MM.1S (cell line): ENCODE results near the gene GNG12.

Experiments used
- CTCF ChIP-seq: fragments of 300-600 bp; sonication (generic); IDR thresholded peaks from 2 replicates; pipeline ENCODE4 v1.5.1; 2016; ENCODE audit warnings: antibody characterized with exemption, low read length, mixed read lengths
- EZH2 ChIP-seq: fragments of 300-600 bp; sonication (generic); optimal IDR thresholded peaks from 2 replicates; pipeline ENCODE3; 2017; ENCODE audit warnings: low read depth, mild to moderate bottlenecking, antibody characterized with exemption, low read length, mixed read lengths
- EZH2phosphoT487 ChIP-seq: fragments of 300-600 bp; sonication (generic); IDR thresholded peaks from 2 replicates; pipeline ENCODE4 v1.6.1; 2018; ENCODE audit warnings: antibody characterized with exemption, low read length

GRCh38 chr1:67764633-67765032, 68.6 kb downstream of the GNG12 start:
- TF ChIP-seq EZH2phosphoT487 = no peak
- no peak for TF ChIP-seq CTCF
- no peak for TF ChIP-seq EZH2
